ENCODE results near the gene BLOC1S2. TPM values are rescaled to one million over a fixed set of nuclear protein-coding genes. Genes with fewer than 3 reads are reported as not detected.

Gene BLOC1S2
- total RNA-seq, 1 experiment from 2014 or later: 69.8 TPM

- Histone ChIP-seq H2AFZ (ENCODE audit: low read length) (no peak overlapping the region), H3T11ph (ENCODE audit: low read length) (no peak overlapping the region), H2BK12ac (ENCODE audit: insufficient read length, low read depth, low read length) (no peak overlapping the region), H2BK5ac (ENCODE audit: insufficient read length, low read length) (no peak overlapping the region), H3K14ac (ENCODE audit: insufficient read depth, low read length) (no peak overlapping the region), H2BK20ac (ENCODE audit: low read depth, low read length, poor library complexity, severe bottlenecking) (no peak overlapping the region), H3K79me2 (ENCODE audit: insufficient read depth, low read length) (no peaks in the 10 kb centered on the region), H3K79me1 (ENCODE audit: insufficient read depth, low read depth, low read length, poor library complexity, severe bottlenecking) (no peaks in the 10 kb centered on the region), H3K4me2 (ENCODE audit: insufficient read depth, insufficient read length, low read length) (no peak overlapping the region), H3K27ac (ENCODE audit: insufficient read length, low read depth, low read length) (no peak overlapping the region), H4K20me1 (ENCODE audit: control insufficient read depth, insufficient read depth, insufficient read length) (no peaks in the 10 kb centered on the region), H3K9ac (ENCODE audit: extremely low read depth, insufficient read length, low read length) (no peak overlapping the region), H3K56ac (ENCODE audit: insufficient read length, low read depth, low read length) (no peak overlapping the region), H2BK15ac (ENCODE audit: low read depth, low read length) (no peak overlapping the region), H3K23ac (ENCODE audit: insufficient read length, low read depth, low read length) (no peak overlapping the region), H2BK120ac (ENCODE audit: low read depth, low read length, poor library complexity, severe bottlenecking) (no peak overlapping the region), H3K4ac (ENCODE audit: low read depth, low read length) (no peak overlapping the region), H3K23me2 (ENCODE audit: insufficient read length, low read depth, low read length, poor library complexity, severe bottlenecking) (no peaks in the 10 kb centered on the region), H4K5ac (ENCODE audit: insufficient read length, low read depth, low read length) (no peak overlapping the region), H3K9me3 (ENCODE audit: control insufficient read depth, low read depth, low read length) (no peaks in the 10 kb centered on the region), H4K8ac (replicated peaks; ENCODE audit: insufficient read length, low read depth, low read length) (no peak overlapping the region), H3K18ac (ENCODE audit: insufficient read length, low read depth, low read length) (no peak overlapping the region), H3K4me1 (ENCODE audit: insufficient read depth, low read length) (no peaks in the 10 kb centered on the region), H4K91ac (ENCODE audit: insufficient read length, low read depth, low read length) (no peak overlapping the region), H2AK5ac (ENCODE audit: insufficient read length, low read length) (no peak overlapping the region), H3K27me3 (ENCODE audit: insufficient read depth, low read length) (no peaks in the 10 kb centered on the region)
- DNase-seq: no peak
- Mint-ChIP-seq H3K4me3 (no peak overlapping the region), H3K36me3 (ENCODE audit: insufficient read depth in 1 of 3, low read depth in 3 of 3) (no peaks in the 10 kb centered on the region), H3K4me1 (0 out of 4 replicates have a peak, but pooled peaks cover 0 to 5% of the 10 kb centered on the region in 2 experiments), H3K27ac (no peak overlapping the region), H3K9me3 (no peaks in the 10 kb centered on the region), H3K27me3 (ENCODE audit: low read depth) (peaks cover 74% of the 10 kb centered on the region)
- TF ChIP-seq CTCF (conservative IDR thresholded peaks at IDR 0.05): no peak
- WGBS (ENCODE audit: extremely low coverage, insufficient read length, low lambda C conversion rate): no CpG with 5 or more reads among the region's 3 CpGs
Observed at GRCh38 chr10:100327718-100328009, 41.2 kb upstream of the BLOC1S2 start.

Measured in H9 (cell line).